Activated gamma-delta T cell treated with anti-CD3 and anti-CD28 coated beads, Interleukin-2, amount 50 U/mL, for 16 hours (primary cell): ENCODE results near the gene ABCA9.
"Not testable (repeated sequence)": the region's sequence is repeated elsewhere in the genome, so short reads cannot be mapped to it uniquely, and the experiment has no call there.

Experiments
- DNase-seq: peaks from one replicate; pipeline ENCODE4 v3.0.0-alpha.2; 2020; ENCODE audit warnings: low read depth

Gene ABCA9

GRCh38 chr17:69060822-69061221 is at the start of gene ABCA9:
ABCA9 (minus strand) TSS chr17:69060927; CDS start chr17:69051126, 9,801 bp downstream.
- DNase-seq: no peak

GRCh38 chr17:69105907-69106730 is 45.4 kb upstream of the ABCA9 start:
- no peak for DNase-seq

GRCh38 chr17:69103557-69104233 is 43.0 kb upstream of the ABCA9 start:
- no peak for DNase-seq

GRCh38 chr17:69098625-69099024 is 37.9 kb upstream of the ABCA9 start:
- DNase-seq: no peak

- DNase-seq: no peak
Observed at GRCh38 chr17:69096541-69096940, 35.8 kb upstream of the ABCA9 start.

GRCh38 chr17:69093995-69094394 is 33.3 kb upstream of the ABCA9 start:
- DNase-seq: no peak

GRCh38 chr17:69093279-69093789 is 32.6 kb upstream of the ABCA9 start:
- DNase-seq: no peak

GRCh38 chr17:69090365-69090764 is 29.6 kb upstream of the ABCA9 start:
- no peak for DNase-seq

- DNase-seq: no peak
Observed at GRCh38 chr17:69088643-69089200, 28.0 kb upstream of the ABCA9 start.

- no peak for DNase-seq
Observed at GRCh38 chr17:69086641-69087040, 25.9 kb upstream of the ABCA9 start.

- no peak for DNase-seq
Observed at GRCh38 chr17:69084911-69085310, 24.2 kb upstream of the ABCA9 start.

GRCh38 chr17:69082696-69083095 is 22.0 kb upstream of the ABCA9 start:
- DNase-seq: no peak

- DNase-seq: no peak
Observed at GRCh38 chr17:69078864-69079263, 18.1 kb upstream of the ABCA9 start.

- DNase-seq: no peak
Observed at GRCh38 chr17:69075823-69076222, 15.1 kb upstream of the ABCA9 start.

GRCh38 chr17:69073392-69073791 is 12.7 kb upstream of the ABCA9 start:
- DNase-seq: not testable (repeated sequence)

- not testable (repeated sequence) for DNase-seq
Observed at GRCh38 chr17:69072803-69073256, 12.1 kb upstream of the ABCA9 start.

- not testable (repeated sequence) for DNase-seq
Observed at GRCh38 chr17:69071233-69071586, 10.5 kb upstream of the ABCA9 start.

GRCh38 chr17:69070378-69071232 is 9.9 kb upstream of the ABCA9 start:
- DNase-seq: not testable (repeated sequence)

GRCh38 chr17:69069226-69069750 is 8.6 kb upstream of the ABCA9 start:
- DNase-seq: no peak

- no peak for DNase-seq
Observed at GRCh38 chr17:69067274-69068047, 6.7 kb upstream of the ABCA9 start.

- DNase-seq: no peak
Observed at GRCh38 chr17:69066482-69066881, 5.8 kb upstream of the ABCA9 start.
